ENCODE data around the gene PCTP.

Gene PCTP

GRCh38 chr17:55793272-55793671, 42.4 kb downstream of the PCTP start:
- DNase-seq (ENCODE audit: low spot score), result no peak
- TF ChIP-seq CTCF (IDR thresholded peaks at IDR 0.05), result no peak
- Histone ChIP-seq H3K27ac (no peak overlapping the region), H3K4me3 (no peak overlapping the region)

GRCh38 chr17:55794725-55795482, 44.1 kb downstream of the PCTP start:
- no peak for TF ChIP-seq CTCF (IDR thresholded peaks at IDR 0.05)
- no peak for DNase-seq (ENCODE audit: low spot score)
- Histone ChIP-seq H3K27ac (no peak overlapping the region), H3K4me3 (no peak overlapping the region)

- DNase-seq (ENCODE audit: low spot score), result no peak
- H3K4me3 ChIP-seq, result no peak overlapping the region
- no peak overlapping the region for H3K27ac ChIP-seq
- TF ChIP-seq CTCF (IDR thresholded peaks at IDR 0.05), result no peak
These were observed 56.1 kb downstream of the PCTP start for GRCh38 chr17:55806745-55807495.

GRCh38 chr17:55811536-55811935, 60.7 kb downstream of the PCTP start:
- TF ChIP-seq CTCF (IDR thresholded peaks at IDR 0.05), result no peak
- no peak overlapping the region for H3K4me3 ChIP-seq
- DNase-seq (ENCODE audit: low spot score), result no peak
- no peak overlapping the region for H3K27ac ChIP-seq

- H3K4me3 ChIP-seq, result no peak overlapping the region
- no peak for TF ChIP-seq CTCF (IDR thresholded peaks at IDR 0.05)
- H3K27ac ChIP-seq, result no peak overlapping the region
- DNase-seq (ENCODE audit: low spot score), result no peak
These were observed 61.5 kb downstream of the PCTP start for GRCh38 chr17:55812323-55812722.

- no peak overlapping the region for H3K4me3 ChIP-seq
- no peak for DNase-seq (ENCODE audit: low spot score)
- no peak overlapping the region for H3K27ac ChIP-seq
- TF ChIP-seq CTCF (IDR thresholded peaks at IDR 0.05), result no peak
These were observed 63.1 kb downstream of the PCTP start for GRCh38 chr17:55813944-55814343.

- no peak for DNase-seq (ENCODE audit: low spot score)
These were observed 63.5 kb downstream of the PCTP start for GRCh38 chr17:55814377-55814776.

More at GRCh38 chr17:55814377-55814776, 63.5 kb downstream of the PCTP start:
- TF ChIP-seq CTCF (IDR thresholded peaks at IDR 0.05), result no peak
- Histone ChIP-seq H3K27ac (no peak overlapping the region), H3K4me3 (no peak overlapping the region)
